Sigmoid colon (tissue), 7 donors: ENCODE data around the gene LZTFL1. TPM values are rescaled to one million over a fixed set of nuclear protein-coding genes. Genes with fewer than 3 reads are reported as not detected.
A peak's percentile ranks its signal among the peaks of the same experiment; 100 is the strongest.

Experiments
- DNase-seq: peaks from one replicate; pipeline ENCODE4 v3.0.0-alpha.2; 2019
- H3K27ac ChIP-seq, 4 donors: fragments of 200-600 bp; sonication (generic); one replicate each; pipeline ENCODE4 v1.5.1; 2016 to 2019; ENCODE audit warnings: mild to moderate bottlenecking in 1 of 4
- H3K27me3 ChIP-seq, 3 donors: fragments of 200-600 bp; sonication (generic); one replicate each; pipeline ENCODE4 v1.5.1; 2019; ENCODE audit warnings: mild to moderate bottlenecking in 1 of 3
- H3K36me3 ChIP-seq, 4 donors: fragments of 200-600 bp; sonication (generic); one replicate each; pipeline ENCODE4 v1.5.1; 2016 to 2019
- H3K4me1 ChIP-seq, 4 donors: fragments of 200-600 bp; sonication (generic); one replicate each; pipeline ENCODE4 v1.5.1; 2017 to 2019
- H3K4me3 ChIP-seq, 4 donors: fragments of 200-600 bp; sonication (generic); one replicate each; pipeline ENCODE4 v1.5.1; 2017 to 2019; ENCODE audit warnings: mild to moderate bottlenecking in 2 of 4, moderate library complexity in 1 of 4
- H3K9me3 ChIP-seq, 4 donors: fragments of 200-600 bp in 3 of 4; sonication (generic) in 3 of 4; one replicate each; pipeline versions ENCODE4 v1.5.1 to v1.6.1; 2013 to 2019
- EP300 ChIP-seq, 4 donors: sonication (generic); formaldehyde crosslinking; IDR thresholded peaks; one replicate each; pipeline ENCODE4 v1.6.1; 2017; ENCODE audit warnings: antibody characterized with exemption in 4 of 4
- POLR2A ChIP-seq, 2 donors: fragments of 450-650 bp; IDR thresholded peaks; one replicate each; pipeline ENCODE4 v1.6.1; 2016; ENCODE audit warnings: antibody characterized with exemption in 2 of 2, mild to moderate bottlenecking in 2 of 2, moderate library complexity in 2 of 2
- POLR2AphosphoS5 ChIP-seq, 4 donors: sonication (generic); formaldehyde crosslinking; IDR thresholded peaks; one replicate each; pipeline ENCODE4 v1.6.1; 2017; ENCODE audit warnings: antibody characterized with exemption in 4 of 4
- WGBS, 2 donors: extraction: QIAGEN DNeasy Blood & Tissue Kit; methylation state at CpG; one replicate each; pipeline ENCODE4 v1.1.7; 2013; 5-methylcytosine and 5-hydroxymethylcytosine counted together
- intact Hi-C: fragments of 100-400 bp; cut with DNase I; formaldehyde crosslinking; loops from one replicate; pipeline ENCODE4 v1.15.1; 2023
- polyA plus RNA-seq, 3 donors: library from polyadenylated mRNA; stranded (reverse); fragments of 200-250 nt; gene quantifications; one replicate each; pipeline ENCODE4 v1.2.3, GENCODE V29; 2013
- total RNA-seq, 4 donors: library from RNA; depleted of rRNA; stranded (reverse); fragments of >200 nt; gene quantifications; one replicate each; pipeline ENCODE4 v1.1.0, GENCODE V29; 2016
- TF ChIP-seq, protein P1 (sequence below), 4 experiments: fragments of 450-650 bp in 3 of 4; fragments of 200-600 bp in 1 of 4; IDR thresholded peaks; one replicate each; pipeline ENCODE4 v1.5.1; 2016 to 2019; ENCODE audit warnings: antibody characterized with exemption in 4 of 4, mild to moderate bottlenecking in 3 of 4, moderate library complexity in 2 of 4
- donor health status: healthy with polysubstance abuse.
- donor health status: Bipolar disorder and iron deficiency.
- donor health status: healthy.

LZTFL1 gene
- total and polyA plus RNA-seq, 7 donors = 7.9 to 31.0 (median 16.6) TPM

DNA sequence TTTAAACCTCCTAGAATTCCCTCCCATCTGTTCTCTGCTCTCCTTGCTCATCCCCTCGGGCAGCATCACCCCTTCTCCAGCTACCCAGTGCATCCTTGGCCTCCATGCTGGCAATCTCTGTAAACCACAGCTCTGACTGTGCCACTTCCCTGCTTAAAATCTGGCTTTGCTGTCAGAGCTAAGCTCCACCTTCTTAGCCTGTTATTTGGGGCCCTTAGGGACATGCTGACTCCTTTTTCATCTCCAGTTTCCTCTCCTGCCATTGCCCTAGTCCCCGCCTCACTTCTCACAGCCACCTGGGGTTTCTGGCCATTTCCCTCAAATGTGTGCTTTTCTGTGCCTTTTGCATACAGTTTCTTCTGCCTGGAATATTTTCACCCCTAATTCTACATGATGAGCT, 51.3 kb downstream of the LZTFL1 start:
- H3K4me1 ChIP-seq = peaks cover 0 to 2% (median under 1%) of the 10 kb centered on the region in 4 donors
- no peaks in the 10 kb centered on the region for H3K36me3 ChIP-seq
- H3K9me3 ChIP-seq = peaks cover 0 to 3% (median 0%) of the 10 kb centered on the region in 4 donors
- TF ChIP-seq, protein P1, sequence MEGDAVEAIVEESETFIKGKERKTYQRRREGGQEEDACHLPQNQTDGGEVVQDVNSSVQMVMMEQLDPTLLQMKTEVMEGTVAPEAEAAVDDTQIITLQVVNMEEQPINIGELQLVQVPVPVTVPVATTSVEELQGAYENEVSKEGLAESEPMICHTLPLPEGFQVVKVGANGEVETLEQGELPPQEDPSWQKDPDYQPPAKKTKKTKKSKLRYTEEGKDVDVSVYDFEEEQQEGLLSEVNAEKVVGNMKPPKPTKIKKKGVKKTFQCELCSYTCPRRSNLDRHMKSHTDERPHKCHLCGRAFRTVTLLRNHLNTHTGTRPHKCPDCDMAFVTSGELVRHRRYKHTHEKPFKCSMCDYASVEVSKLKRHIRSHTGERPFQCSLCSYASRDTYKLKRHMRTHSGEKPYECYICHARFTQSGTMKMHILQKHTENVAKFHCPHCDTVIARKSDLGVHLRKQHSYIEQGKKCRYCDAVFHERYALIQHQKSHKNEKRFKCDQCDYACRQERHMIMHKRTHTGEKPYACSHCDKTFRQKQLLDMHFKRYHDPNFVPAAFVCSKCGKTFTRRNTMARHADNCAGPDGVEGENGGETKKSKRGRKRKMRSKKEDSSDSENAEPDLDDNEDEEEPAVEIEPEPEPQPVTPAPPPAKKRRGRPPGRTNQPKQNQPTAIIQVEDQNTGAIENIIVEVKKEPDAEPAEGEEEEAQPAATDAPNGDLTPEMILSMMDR (IDR thresholded peaks at IDR 0.05) = no peak
- TF ChIP-seq POLR2AphosphoS5 (IDR thresholded peaks at IDR 0.05) = no peak
- TF ChIP-seq EP300 (IDR thresholded peaks at IDR 0.05) = no peak
- TF ChIP-seq POLR2A (IDR thresholded peaks at IDR 0.05) = no peak
- WGBS, 2 donors = 69 to 86% methylated on average over 2 of the region's 2 CpGs
- no peak for DNase-seq
- intact Hi-C loops = no loop called here
- H3K27me3 ChIP-seq = peaks cover 0 to 20% (median 12%) of the 10 kb centered on the region in 3 donors
- H3K4me3 ChIP-seq = no peak overlapping the region
- no peak overlapping the region for H3K27ac ChIP-seq

DNA sequence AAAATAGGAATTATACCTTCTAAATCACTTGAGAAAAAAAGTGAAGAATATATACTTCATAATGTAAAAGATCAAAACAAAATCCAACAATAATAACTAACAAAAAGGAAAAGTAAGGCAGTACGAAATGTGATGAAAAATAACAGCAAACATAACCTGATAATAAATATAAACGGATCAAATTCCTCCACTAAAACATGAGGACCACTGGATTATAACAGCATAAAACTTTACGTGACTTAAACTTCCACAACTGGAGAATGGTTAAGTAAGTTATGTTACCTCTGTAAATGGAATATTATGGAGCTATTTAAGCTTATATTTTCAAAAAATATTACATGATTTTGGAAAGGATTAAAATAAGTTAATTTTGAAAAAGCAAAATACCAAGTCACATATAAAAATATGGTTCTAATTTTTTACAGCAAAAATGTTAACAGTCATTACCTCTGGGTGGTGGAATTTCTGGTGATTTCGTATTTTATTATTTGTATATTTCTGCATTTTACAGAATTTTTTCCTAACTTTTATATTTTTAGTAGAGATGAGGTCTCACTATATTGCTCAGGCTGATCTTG, 52.6 kb downstream of the LZTFL1 start:
- 90 to 94% methylated on average over 4 of the region's 4 CpGs for WGBS, 2 donors
- peaks cover 0 to 3% (median 0%) of the 10 kb centered on the region in 4 donors for H3K9me3 ChIP-seq

DNA sequence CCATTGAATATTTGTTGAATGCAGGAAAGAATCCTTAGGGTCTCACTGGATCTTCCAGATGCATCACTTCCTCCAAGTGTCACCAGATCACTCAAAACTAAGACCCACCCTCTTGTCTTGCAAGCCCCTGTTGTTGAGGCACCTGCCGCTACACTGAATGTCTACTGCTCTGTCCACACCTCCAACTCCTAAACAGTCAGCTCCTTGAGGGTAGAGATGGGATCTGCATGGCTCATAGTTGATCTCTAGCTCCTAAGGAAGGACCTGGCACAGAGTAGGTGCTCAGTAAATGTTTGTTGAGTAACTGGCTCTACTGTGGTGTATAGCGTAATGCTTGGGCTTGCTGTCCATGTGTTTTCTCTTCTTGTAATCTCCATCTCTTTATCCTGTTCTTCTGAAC, 54.4 kb downstream of the LZTFL1 start:
- no peak for TF ChIP-seq POLR2A (IDR thresholded peaks at IDR 0.05)
- Histone ChIP-seq H3K4me3 (no peak overlapping the region), H3K9me3 (peaks cover 0 to 3% (median 0%) of the 10 kb centered on the region in 4 donors), H3K27ac (no peak overlapping the region), H3K36me3 (no peaks in the 10 kb centered on the region), H3K27me3 (no peaks in the 10 kb centered on the region), H3K4me1 (no peaks in the 10 kb centered on the region)
- no peak for DNase-seq
- intact Hi-C loops = no loop called here
- WGBS, 2 donors = 96 to 97% methylated on average over 2 of the region's 2 CpGs

More for the DNA sequence above, 52.6 kb downstream of the LZTFL1 start:
- Histone ChIP-seq H3K27ac (no peak overlapping the region), H3K4me3 (no peak overlapping the region), H3K36me3 (no peaks in the 10 kb centered on the region), H3K4me1 (no peaks in the 10 kb centered on the region), H3K27me3 (peaks cover 0 to 7% (median 1%) of the 10 kb centered on the region in 3 donors)
- TF ChIP-seq POLR2AphosphoS5 (IDR thresholded peaks at IDR 0.05) = no peak
- no peak for TF ChIP-seq EP300 (IDR thresholded peaks at IDR 0.05)
- TF ChIP-seq, protein P1 (IDR thresholded peaks at IDR 0.05) = no peak
- TF ChIP-seq POLR2A (IDR thresholded peaks at IDR 0.05) = no peak
- intact Hi-C loops = no loop called here
- no peak for DNase-seq

DNA sequence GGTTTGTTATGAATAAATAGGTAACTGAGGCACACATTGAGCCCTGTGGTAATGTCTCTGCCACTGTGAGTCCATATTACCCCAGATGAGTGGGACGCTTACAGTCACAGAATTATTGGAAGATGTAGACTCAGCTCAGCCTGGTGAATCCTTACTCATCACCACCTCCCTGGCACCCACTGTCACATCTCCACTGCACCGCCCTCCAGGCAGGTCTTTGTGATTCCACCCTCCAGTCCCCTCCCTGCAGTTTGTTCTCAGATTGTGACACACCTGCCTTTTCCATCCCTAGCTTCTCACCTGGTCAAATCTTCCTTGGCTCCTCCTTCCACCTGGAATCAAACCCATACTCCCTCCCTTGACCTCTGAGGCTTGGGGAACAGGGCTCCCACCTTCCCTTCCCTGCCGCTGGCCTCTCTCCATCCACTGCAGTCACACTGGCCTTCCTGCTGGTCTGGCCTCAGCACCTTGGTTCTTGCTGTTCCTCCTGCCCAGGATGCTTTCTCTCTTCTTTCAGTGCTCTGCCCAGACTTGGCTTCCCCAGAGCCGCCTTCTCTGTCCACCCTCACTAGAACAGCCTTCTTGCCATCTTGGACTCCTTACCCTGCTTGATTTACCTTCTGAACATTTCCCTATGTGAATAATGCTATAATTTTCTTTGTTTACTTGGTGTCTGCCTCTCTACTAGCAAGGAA, 55.0 kb downstream of the LZTFL1 start:
- Histone ChIP-seq H3K4me3 (no peak overlapping the region), H3K27ac (no peak overlapping the region), H3K27me3 (no peaks in the 10 kb centered on the region), H3K4me1 (no peaks in the 10 kb centered on the region), H3K36me3 (no peaks in the 10 kb centered on the region), H3K9me3 (peaks cover 0 to 3% (median 0%) of the 10 kb centered on the region in 4 donors)
- intact Hi-C loops = no loop called here
- 75 to 86% methylated on average over 4 of the region's 4 CpGs for WGBS, 2 donors
- no peak for DNase-seq
- TF ChIP-seq EP300 (IDR thresholded peaks at IDR 0.05) = no peak
- no peak for TF ChIP-seq POLR2AphosphoS5 (IDR thresholded peaks at IDR 0.05)
- TF ChIP-seq, protein P1 (IDR thresholded peaks at IDR 0.05) = no peak
- TF ChIP-seq POLR2A (IDR thresholded peaks at IDR 0.05) = no peak

DNA sequence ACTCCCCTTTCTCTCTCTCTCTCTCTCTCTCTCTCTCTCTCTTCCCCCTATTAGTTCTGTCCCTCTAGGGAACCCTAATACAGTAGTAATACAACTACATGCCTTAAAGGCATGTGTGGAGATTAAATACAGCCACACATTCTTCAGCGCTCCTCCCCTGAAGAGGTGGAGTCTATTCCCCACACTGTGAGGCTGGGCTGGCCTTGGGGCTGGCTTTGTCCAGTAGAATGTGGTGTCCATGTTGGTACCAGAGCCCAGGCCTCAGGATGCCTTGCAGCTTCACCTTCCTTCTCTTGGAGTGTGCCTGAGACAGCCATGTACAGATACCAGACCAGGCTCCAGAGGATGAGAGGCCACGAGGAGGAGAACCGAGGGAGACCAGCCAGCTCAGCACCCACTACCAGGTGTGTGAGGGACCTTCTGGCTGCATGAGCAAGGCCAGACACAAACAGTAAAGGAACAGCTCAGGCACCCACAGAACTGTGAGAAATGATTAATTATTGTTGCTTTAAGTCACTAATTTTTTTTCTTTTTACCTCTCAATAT, 56.2 kb downstream of the LZTFL1 start:
- peaks cover 0 to 3% (median 0%) of the 10 kb centered on the region in 4 donors for H3K9me3 ChIP-seq
- TF ChIP-seq, protein P1 (IDR thresholded peaks at IDR 0.05) = no peak
- TF ChIP-seq EP300 (IDR thresholded peaks at IDR 0.05) = no peak
- TF ChIP-seq POLR2AphosphoS5 (IDR thresholded peaks at IDR 0.05) = no peak
- no peak for TF ChIP-seq POLR2A (IDR thresholded peaks at IDR 0.05)
- peak; percentile 40 for DNase-seq
- no peak overlapping the region for H3K4me3 ChIP-seq
- intact Hi-C loops = no loop called here
- H3K27ac ChIP-seq = no peak overlapping the region
- no peaks in the 10 kb centered on the region for H3K36me3 ChIP-seq
- no peaks in the 10 kb centered on the region for H3K27me3 ChIP-seq
- H3K4me1 ChIP-seq = no peaks in the 10 kb centered on the region
- WGBS, 2 donors = 88 to 97% methylated on average over 3 of the region's 3 CpGs
